B cell (primary cell): ENCODE measurements around the gene NCAM1.

Experiments
- CTCF ChIP-seq: fragments of 200-600 bp; IDR thresholded peaks from one replicate; pipeline ENCODE4 v1.8.0; 2022; ENCODE audit warnings: antibody characterized with exemption, mild to moderate bottlenecking
- EZH2 ChIP-seq: IDR thresholded peaks from 2 replicates; pipeline ENCODE4 v1.6.1; 2012; ENCODE audit warnings: borderline replicate concordance, low read depth, mild to moderate bottlenecking, moderate library complexity, low read length; ENCODE audit not compliant: insufficient read depth, poor library complexity, severe bottlenecking

GRCh38 chr11:113043698-113044097, 82.5 kb downstream of the NCAM1 start:
- TF ChIP-seq CTCF (no peak), EZH2 (no peak)
